ENCODE results near the gene PFN4. TPM values are rescaled to one million over a fixed set of nuclear protein-coding genes. Genes with fewer than 3 reads are reported as not detected.

The PFN4 gene
- total RNA-seq = 0.78 TPM in 1 of 2 replicates, not detected in the other

GRCh38 chr2:24123195-24123921 lies at the start of gene PFN4, which contains the start of gene FAM228B:
Gene PFN4, minus strand, starts transcription at chr2:24123334. Its CDS starts 799 bp downstream, at chr2:24122535.
Gene FAM228B, plus strand, starts transcription at chr2:24123469. Its CDS starts 893 bp downstream, at chr2:24124362.

GRCh38 chr2:24084386-24085199 lies 38.5 kb downstream of the PFN4 start, which contains the start of gene TP53I3:
Gene TP53I3, minus strand, starts transcription at chr2:24084834. Its CDS starts 508 bp downstream, at chr2:24084326.

GRCh38 chr2:24075915-24076848 lies 47.0 kb downstream of the PFN4 start, which contains the start of gene SF3B6:
Gene SF3B6, minus strand, starts transcription at chr2:24076326. Its CDS starts 97 bp downstream, at chr2:24076229.

Other genes starting within 250 kb of the PFN4 start
- 11.7 and 13.2 TPM in 2 replicates for gene ATAD2B, start 196.2 kb downstream of the PFN4 start, total RNA-seq
- 4.8 and 9.6 TPM in 2 replicates for gene UBXN2A, start 182.9 kb downstream of the PFN4 start, total RNA-seq
- under 0.01 and 0.37 TPM in 2 replicates for gene MFSD2B, start 113.2 kb downstream of the PFN4 start, total RNA-seq
- gene WDCP, start 75.9 kb downstream of the PFN4 start, total RNA-seq = 8.1 and 12.7 TPM in 2 replicates
- gene FKBP1B, start 73.6 kb downstream of the PFN4 start, total RNA-seq = 4.4 and 5.3 TPM in 2 replicates
- gene SF3B6, start 47.0 kb downstream of the PFN4 start, total RNA-seq = 98.3 and 164 TPM in 2 replicates
- 23.9 and 40.4 TPM in 2 replicates for gene TP53I3, start 38.5 kb downstream of the PFN4 start, total RNA-seq
- 3.9 and 5.1 TPM in 2 replicates for gene FAM228B, start 135 bp upstream of the PFN4 start, total RNA-seq
- 0.98 TPM in 1 of 2 replicates, not detected in the other for gene FAM228A, start 51.7 kb upstream of the PFN4 start, total RNA-seq
- gene ITSN2, start 237.2 kb upstream of the PFN4 start, total RNA-seq = 18.4 and 23.3 TPM in 2 replicates